ENCODE data around the gene DROSHA.

- TF ChIP-seq CTCF (IDR thresholded peaks at IDR 0.05; ENCODE audit: control extremely low read depth in 1 of 3, insufficient read depth in 1 of 3, low read depth in 1 of 3, low read length in 3 of 3) (no peak), CEBPB (IDR thresholded peaks at IDR 0.05; ENCODE audit: low read depth, low read length) (no peak), TBP (IDR thresholded peaks at IDR 0.05; ENCODE audit: low read depth, low read length) (no peak), ZNF274 (IDR thresholded peaks at IDR 0.05; ENCODE audit: borderline replicate concordance, extremely low read depth, low read length) (no peak), CREB1 (IDR thresholded peaks at IDR 0.05) (no peak)
Observed at GRCh38 chr5:31469886-31470285, 62.0 kb downstream of the DROSHA start.

Measured in H1 (cell line).